ENCODE results near the gene KCP. TPM values are rescaled to one million over a fixed set of nuclear protein-coding genes. Genes with fewer than 3 reads are reported as not detected.

KCP gene
- total and polyA plus RNA-seq, 10 of the 15 experiments (the other 5 are each of a cell fraction or from before 2014, with no cell fraction given), result 0.05 to 7.8 (median 2.5) TPM

DNA sequence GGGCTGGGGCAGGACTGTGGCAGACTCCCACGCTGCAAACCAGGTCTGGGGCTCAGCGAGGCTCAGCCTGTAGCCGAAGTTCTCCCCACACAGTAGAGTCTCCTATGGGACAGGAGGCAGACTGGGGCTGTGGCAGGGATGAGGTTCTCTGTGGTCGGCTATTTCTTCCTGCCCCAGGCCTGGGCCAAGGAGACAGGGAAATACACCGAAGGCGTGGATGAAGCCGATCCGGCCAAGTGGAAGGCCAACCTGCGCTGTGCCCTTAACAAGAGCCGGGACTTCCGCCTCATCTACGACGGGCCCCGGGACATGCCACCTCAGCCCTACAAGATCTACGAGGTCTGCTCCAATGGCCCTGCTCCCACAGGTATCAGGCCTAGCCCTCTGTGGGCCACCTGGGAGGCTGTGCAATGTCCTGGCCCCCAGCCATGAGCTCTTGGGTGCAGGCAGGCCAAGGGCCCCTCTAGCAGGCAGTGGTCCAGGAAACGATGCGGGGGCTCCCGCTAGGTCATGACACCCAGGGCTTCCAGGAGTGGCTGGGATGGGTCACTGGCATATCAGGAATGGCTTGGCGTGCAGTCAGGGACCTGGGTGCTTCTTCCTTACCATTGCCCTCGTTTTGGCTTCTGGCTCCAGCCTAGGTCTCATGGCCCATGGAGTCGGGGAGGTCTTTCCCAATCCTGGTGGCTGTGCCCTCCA lies 35.3 kb upstream of the KCP start:
- Histone ChIP-seq H4K20me1 (ENCODE audit: control insufficient read depth, insufficient read depth) (no peaks in the 10 kb centered on the region), H3K36me3 (ENCODE audit: control insufficient read depth in 2 of 2, insufficient read depth in 2 of 2, low read length in 1 of 2) (peaks cover 43 to 51% of the 10 kb centered on the region in 2 experiments), H3K9me3 (replicated peaks; ENCODE audit: control insufficient read depth, insufficient read depth, low read length) (no peaks in the 10 kb centered on the region), H3K4me3 (no peak overlapping the region), H3K79me2 (ENCODE audit: control insufficient read depth, insufficient read depth, low read length) (peaks cover 38% of the 10 kb centered on the region), H3K27ac (ENCODE audit: control insufficient read depth, insufficient read depth) (no peak overlapping the region), H3K9ac (ENCODE audit: control insufficient read depth, insufficient read depth, low read length) (no peak overlapping the region), H3K27me3 (replicated peaks in 1 of 2; ENCODE audit: control insufficient read depth in 2 of 2, insufficient read depth in 2 of 2, low read length in 1 of 2) (no peaks in the 10 kb centered on the region), H3K4me1 (ENCODE audit: control insufficient read depth, insufficient read depth, low read length) (peaks cover 9% of the 10 kb centered on the region), H3K4me2 (ENCODE audit: control insufficient read depth, insufficient read depth) (no peak overlapping the region), H2AFZ (ENCODE audit: control insufficient read depth, low read depth, low read length) (no peak overlapping the region)
- in situ Hi-C loops (cut with MboI) (no loop called here), intact Hi-C loops (cut with micrococcal nuclease; ENCODE audit: unreplicated experiment) (no loop called here)
- DNase-seq (ENCODE audit: low read depth, low spot score) (no peak), ATAC-seq (no peak), FAIRE-seq (no peak)
- CTCF ChIA-PET, result interaction anchor here (0.9 to 1.9 kb wide), 4 partner anchors 7 to 146 kb away, joined by 3 to 6 read pairs (median 6); no protein-coding TSS in a partner anchor
- POLR2A ChIA-PET, result interaction anchor here (0.6 kb wide), 1 partner anchor 51 kb away, joined by 6 read pairs; no protein-coding TSS in a partner anchor
- 97% methylated on average over 21 of the region's 21 CpGs for WGBS (ENCODE audit: insufficient coverage, insufficient replicate concordance, low lambda C conversion rate, missing lambda C conversion rate)
- peak; percentile 15; the same call in 1 of the 2 replicates for TF ChIP-seq POLR2AphosphoS5 (IDR thresholded peaks at IDR 0.05; ENCODE audit: low read length)
- no peak for TF ChIP-seq LARP7 (IDR thresholded peaks at IDR 0.05)
- SMC1A ChIA-PET (ENCODE audit: uncharacterized antibody, unreplicated experiment), result interaction anchor here (0.9 to 2.7 kb wide), 5 partner anchors 8 to 146 kb away, joined by 3 to 18 read pairs (median 4); partner anchors contain the start of gene KCP
- no TSS peak for BruUV-seq (replicated peaks)
- RAD21 ChIA-PET (ENCODE audit: unreplicated experiment), result no interaction called here

DNA sequence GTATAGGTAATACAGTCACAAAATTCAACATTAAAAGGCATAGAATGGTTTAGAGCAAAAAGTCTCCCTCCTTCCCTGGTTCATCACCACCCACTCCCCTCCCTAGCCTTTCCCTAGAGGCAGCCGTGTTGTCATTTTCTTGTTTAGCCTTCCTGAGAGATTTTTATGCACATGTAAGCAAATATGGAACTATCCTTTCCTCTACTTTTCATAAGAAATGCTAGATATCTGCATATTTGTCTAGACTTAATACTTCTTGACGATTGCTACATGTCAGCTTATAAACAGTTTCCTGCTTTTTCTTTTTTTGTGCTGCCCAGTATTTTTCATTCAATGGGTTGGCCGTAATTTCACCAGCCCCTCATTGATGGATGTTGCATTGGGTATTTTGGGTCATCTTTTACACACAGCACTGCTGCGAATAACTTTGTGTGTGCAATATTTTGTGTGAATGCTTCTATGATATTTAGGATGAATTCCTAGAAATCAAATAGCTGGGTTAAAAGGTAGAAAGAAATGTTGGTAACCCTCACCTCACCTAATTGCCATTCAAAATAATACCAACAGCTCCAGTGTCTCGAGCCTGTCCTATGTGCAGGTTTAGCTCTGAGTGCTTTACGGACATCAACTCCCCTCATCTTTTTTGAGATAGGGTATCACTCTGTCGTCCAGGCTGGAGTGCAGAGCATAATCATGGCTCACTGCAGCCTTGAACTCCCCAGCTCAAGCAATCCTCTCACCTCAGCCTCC lies 34.2 kb upstream of the KCP start:
- Histone ChIP-seq H3K9me3 (replicated peaks; ENCODE audit: control insufficient read depth, insufficient read depth, low read length) (no peaks in the 10 kb centered on the region), H4K20me1 (ENCODE audit: control insufficient read depth, insufficient read depth) (no peaks in the 10 kb centered on the region), H3K27me3 (replicated peaks in 1 of 2; ENCODE audit: control insufficient read depth in 2 of 2, insufficient read depth in 2 of 2, low read length in 1 of 2) (no peaks in the 10 kb centered on the region), H2AFZ (ENCODE audit: control insufficient read depth, low read depth, low read length) (no peak overlapping the region), H3K4me2 (ENCODE audit: control insufficient read depth, insufficient read depth) (peak overlapping the region; percentile 37; the same call in 1 of the 2 replicates), H3K4me1 (ENCODE audit: control insufficient read depth, insufficient read depth, low read length) (peaks cover 16% of the 10 kb centered on the region), H3K36me3 (ENCODE audit: control insufficient read depth in 2 of 2, insufficient read depth in 2 of 2, low read length in 1 of 2) (peaks cover 40 to 42% of the 10 kb centered on the region in 2 experiments), H3K27ac (ENCODE audit: control insufficient read depth, insufficient read depth) (no peak overlapping the region; the same call in 1 of the 2 replicates), H3K9ac (ENCODE audit: control insufficient read depth, insufficient read depth, low read length) (no peak overlapping the region), H3K4me3 (peak overlapping the region; percentile 32; the same call in 1 of the 2 replicates), H3K79me2 (ENCODE audit: control insufficient read depth, insufficient read depth, low read length) (peaks cover 48% of the 10 kb centered on the region)
- TSS peak; percentile 6 for BruUV-seq (replicated peaks)
- in situ Hi-C loops (cut with MboI) (no loop called here), intact Hi-C loops (cut with micrococcal nuclease; ENCODE audit: unreplicated experiment) (no loop called here)
- no peak for DNase-seq (ENCODE audit: low read depth, low spot score)
- ATAC-seq, result no peak
- ChIA-PET POLR2A (interaction anchor here (6.7 kb wide), 1 partner anchor 11 kb away, joined by 107 read pairs; no protein-coding TSS in a partner anchor), RAD21 (ENCODE audit: unreplicated experiment) (interaction anchor here (0.8 to 1.0 kb wide), 2 partner anchors 22 to 34 kb away, joined by 3 to 6 read pairs; partner anchors contain the start of gene KCP), CTCF (interaction anchor here (0.7 to 3.2 kb wide), 5 partner anchors 8 to 147 kb away, joined by 3 to 17 read pairs (median 6); no protein-coding TSS in a partner anchor), SMC1A (ENCODE audit: uncharacterized antibody, unreplicated experiment) (interaction anchor here (0.7 to 2.7 kb wide), 8 partner anchors 10 to 120 kb away, joined by 3 to 18 read pairs (median 3); partner anchors contain the start of gene KCP)
- 75% methylated on average over 7 of the region's 7 CpGs for WGBS (ENCODE audit: insufficient coverage, insufficient replicate concordance, low lambda C conversion rate, missing lambda C conversion rate)
- no peak for FAIRE-seq
- TF ChIP-seq, protein P1, sequence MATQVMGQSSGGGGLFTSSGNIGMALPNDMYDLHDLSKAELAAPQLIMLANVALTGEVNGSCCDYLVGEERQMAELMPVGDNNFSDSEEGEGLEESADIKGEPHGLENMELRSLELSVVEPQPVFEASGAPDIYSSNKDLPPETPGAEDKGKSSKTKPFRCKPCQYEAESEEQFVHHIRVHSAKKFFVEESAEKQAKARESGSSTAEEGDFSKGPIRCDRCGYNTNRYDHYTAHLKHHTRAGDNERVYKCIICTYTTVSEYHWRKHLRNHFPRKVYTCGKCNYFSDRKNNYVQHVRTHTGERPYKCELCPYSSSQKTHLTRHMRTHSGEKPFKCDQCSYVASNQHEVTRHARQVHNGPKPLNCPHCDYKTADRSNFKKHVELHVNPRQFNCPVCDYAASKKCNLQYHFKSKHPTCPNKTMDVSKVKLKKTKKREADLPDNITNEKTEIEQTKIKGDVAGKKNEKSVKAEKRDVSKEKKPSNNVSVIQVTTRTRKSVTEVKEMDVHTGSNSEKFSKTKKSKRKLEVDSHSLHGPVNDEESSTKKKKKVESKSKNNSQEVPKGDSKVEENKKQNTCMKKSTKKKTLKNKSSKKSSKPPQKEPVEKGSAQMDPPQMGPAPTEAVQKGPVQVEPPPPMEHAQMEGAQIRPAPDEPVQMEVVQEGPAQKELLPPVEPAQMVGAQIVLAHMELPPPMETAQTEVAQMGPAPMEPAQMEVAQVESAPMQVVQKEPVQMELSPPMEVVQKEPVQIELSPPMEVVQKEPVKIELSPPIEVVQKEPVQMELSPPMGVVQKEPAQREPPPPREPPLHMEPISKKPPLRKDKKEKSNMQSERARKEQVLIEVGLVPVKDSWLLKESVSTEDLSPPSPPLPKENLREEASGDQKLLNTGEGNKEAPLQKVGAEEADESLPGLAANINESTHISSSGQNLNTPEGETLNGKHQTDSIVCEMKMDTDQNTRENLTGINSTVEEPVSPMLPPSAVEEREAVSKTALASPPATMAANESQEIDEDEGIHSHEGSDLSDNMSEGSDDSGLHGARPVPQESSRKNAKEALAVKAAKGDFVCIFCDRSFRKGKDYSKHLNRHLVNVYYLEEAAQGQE (IDR thresholded peaks at IDR 0.05; ENCODE audit: low read depth, low read length), result no peak
- TF ChIP-seq, protein P2, sequence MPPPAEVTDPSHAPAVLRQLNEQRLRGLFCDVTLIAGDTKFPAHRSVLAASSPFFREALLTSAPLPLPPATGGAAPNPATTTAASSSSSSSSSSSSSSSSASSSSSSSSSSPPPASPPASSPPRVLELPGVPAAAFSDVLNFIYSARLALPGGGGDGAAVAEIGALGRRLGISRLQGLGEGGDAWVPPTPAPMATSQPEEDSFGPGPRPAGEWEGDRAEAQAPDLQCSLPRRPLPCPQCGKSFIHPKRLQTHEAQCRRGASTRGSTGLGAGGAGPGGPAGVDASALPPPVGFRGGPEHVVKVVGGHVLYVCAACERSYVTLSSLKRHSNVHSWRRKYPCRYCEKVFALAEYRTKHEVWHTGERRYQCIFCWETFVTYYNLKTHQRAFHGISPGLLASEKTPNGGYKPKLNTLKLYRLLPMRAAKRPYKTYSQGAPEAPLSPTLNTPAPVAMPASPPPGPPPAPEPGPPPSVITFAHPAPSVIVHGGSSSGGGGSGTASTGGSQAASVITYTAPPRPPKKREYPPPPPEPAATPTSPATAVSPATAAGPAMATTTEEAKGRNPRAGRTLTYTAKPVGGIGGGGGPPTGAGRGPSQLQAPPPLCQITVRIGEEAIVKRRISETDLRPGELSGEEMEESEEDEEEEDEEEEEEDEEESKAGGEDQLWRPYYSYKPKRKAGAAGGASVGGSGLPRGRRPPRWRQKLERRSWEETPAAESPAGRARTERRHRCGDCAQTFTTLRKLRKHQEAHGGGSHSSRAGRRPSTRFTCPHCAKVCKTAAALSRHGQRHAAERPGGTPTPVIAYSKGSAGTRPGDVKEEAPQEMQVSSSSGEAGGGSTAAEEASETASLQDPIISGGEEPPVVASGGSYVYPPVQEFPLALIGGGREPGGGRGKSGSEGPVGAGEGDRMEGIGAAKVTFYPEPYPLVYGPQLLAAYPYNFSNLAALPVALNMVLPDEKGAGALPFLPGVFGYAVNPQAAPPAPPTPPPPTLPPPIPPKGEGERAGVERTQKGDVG (CRISPR knock-in tag; IDR thresholded peaks at IDR 0.05), result no peak
- TF ChIP-seq NFIC (IDR thresholded peaks at IDR 0.05; ENCODE audit: low read depth, low read length) (no peak), CBX3 (IDR thresholded peaks at IDR 0.05; ENCODE audit: borderline replicate concordance, low read depth) (no peak)

All from GM12878 (cell line).